ENCODE results near the gene CDK15.
"Not testable (repeated sequence)": the region's sequence is repeated elsewhere in the genome, so short reads cannot be mapped to it uniquely, and the experiment has no call there.

CDK15 gene

DNA sequence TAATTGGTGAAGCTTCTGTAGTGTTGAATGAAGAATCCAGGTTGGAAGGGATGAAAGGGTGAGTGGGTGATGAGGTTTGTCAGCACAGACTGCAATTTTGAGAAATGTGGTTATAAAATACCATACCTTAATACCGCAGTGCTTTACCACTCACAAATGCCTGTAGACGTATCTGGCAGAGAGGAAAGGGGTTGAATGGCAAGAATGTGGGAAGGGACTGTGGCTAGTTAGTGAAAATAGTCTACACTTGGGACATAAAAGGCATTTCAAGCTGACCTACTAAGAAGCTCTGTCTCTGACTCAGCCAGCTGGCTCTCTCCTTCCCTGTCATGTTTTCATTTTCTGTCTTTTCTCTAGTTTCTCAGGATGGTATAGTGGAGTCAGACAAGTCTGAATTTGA lies 25.1 kb downstream of the CDK15 start:
- no peak for DNase-seq (ENCODE audit: low spot score)

- no peak for DNase-seq (ENCODE audit: low spot score)
Observed at GRCh38 chr2:201833781-201834180, 27.4 kb downstream of the CDK15 start.

DNA sequence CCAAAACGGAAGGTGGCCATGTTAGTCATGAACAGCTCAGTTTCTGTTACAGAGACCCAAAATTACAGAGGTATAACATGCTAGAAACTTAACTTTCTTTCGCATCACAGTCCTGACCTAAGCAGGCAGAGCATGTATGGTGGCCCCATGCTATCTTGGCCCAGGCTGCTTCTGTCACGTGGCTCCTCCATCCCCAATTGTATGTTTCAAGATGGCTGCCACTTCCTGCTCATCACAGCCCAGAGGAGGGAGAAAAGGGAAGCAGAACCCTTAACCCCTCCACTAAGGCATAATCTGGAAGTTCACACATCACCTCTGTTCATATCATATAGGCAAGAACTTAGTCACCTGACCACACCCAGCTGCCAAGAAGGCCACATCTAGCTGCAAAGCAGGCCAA lies 28.7 kb downstream of the CDK15 start:
- DNase-seq (ENCODE audit: low spot score), result no peak

DNA sequence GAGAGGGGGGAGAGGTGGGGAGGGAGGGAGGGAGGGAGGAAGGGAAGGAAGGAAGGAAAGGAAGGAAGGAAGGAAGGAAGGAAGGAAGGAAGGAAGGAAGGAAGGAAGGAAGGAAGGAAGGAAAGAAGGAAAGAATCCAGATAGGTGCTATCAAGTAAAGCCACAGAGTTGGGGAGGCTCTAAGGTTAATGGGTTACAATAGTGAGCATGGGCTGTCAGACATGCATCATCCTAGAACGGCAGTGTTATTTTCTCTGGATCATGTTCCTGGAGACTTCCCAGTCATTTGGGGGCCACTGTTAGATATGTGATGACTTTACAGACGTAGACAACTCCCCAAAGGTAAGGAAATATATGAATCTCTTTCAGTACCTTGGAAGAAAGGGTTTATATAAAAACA lies 31.1 kb downstream of the CDK15 start:
- DNase-seq (ENCODE audit: low spot score), result no peak

DNA sequence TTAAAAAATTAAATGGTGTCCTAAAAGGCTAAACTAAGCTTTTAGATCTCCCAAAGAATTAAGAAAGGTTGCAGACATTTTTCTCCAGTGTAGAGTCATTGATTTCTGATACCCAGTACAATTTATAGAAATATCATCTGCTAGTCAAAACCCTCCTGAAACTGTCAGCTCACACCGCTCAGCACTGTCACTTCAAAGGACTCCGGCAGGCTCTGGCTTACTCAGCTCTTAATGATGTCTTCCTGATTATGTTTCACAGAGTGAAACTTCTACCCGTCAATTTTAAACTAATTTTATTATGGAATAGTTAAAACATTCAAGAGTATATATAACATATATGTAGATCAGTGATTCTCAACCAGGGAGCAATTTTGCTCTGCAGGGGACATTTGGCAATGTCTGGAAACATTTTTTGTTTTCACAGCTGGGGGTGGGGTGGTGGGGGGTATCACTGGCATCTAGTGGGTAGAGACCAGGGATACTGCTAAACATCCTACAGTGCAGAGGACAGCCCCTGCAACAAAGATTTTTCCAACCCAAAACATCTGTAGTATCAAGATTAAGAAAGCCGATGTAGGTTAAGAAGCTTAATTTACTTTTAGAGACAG lies 31.6 kb downstream of the CDK15 start:
- DNase-seq (ENCODE audit: low spot score), result no peak

- DNase-seq (ENCODE audit: low spot score), result no peak
Observed at GRCh38 chr2:201839727-201840126, 33.4 kb downstream of the CDK15 start.

DNA sequence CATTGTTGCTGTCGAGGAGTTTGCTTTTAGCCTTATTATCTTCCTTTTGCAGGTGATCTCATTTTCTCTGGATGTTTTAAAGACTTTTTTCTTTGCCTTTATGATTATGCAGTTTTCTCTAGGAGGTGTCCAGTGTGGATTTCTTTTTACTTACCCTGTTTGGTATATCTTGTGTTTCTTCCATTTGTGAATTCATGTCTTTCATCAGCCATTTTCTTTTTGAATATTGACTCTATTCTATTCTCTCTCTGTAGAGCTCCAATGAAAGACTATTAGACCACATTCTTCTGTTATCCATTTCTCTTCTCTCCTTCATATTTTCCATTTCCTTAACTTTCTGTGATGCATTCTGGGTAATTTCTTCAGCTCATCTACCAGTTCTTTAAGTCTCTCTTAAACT lies 34.4 kb downstream of the CDK15 start:
- DNase-seq (ENCODE audit: low spot score), result no peak

DNA sequence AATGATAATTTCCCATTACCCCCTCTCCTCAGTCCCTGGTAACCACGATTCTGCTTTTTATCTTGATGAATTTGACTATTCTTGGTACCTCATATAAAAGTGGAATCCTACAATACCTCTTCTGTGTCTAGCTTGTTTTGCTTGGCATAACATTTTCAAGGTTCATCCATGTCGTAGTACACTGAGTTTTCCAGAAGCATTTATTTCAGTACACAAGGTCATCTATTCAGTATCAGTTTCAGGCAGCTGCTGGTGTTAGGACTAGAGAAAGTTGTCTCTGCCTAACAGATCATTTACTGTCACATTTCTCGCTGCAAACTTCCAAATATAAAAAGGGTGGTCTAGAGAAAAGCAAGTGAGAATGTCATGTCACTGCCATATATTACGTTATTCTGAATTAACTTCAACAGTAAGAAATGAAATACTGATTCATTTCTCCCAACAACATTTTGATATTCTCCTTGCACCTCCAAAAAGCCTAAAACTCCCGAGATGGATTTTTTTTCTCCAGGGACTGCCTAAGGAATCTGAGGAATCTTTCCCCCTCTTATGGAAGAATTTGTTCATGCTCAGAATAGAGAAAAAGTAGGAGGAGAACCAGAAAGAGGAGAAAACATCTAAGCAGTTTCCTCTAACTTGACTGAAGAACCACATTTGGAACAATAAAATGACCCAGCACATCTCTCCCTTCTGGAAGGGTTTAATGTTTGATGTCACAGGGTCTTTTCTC lies 36.0 kb downstream of the CDK15 start:
- DNase-seq (ENCODE audit: low spot score), result no peak

DNA sequence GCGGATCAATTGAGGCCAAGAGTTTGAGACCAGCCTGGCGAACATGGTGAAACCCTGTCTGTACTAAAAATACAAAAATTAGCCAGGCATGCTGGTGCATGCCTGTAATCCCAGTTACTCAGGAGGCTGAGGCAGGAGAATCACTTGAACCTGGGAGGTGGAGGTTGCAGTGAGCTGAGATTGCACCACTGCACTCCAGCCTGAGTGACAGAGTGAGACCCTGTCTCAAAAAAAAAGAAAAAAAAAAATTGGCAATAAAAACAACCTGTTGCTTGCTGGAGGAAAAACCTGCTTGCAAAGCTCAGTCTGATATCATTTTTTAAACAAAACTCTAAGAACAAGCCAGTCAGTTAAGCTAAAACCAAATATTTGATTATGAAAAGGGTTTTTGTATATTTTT lies 38.6 kb downstream of the CDK15 start:
- DNase-seq (ENCODE audit: low spot score), result not testable (repeated sequence)

GRCh38 chr2:201847481-201847880 lies 41.1 kb downstream of the CDK15 start:
- no peak for DNase-seq (ENCODE audit: low spot score)

GRCh38 chr2:201852462-201852861 lies 46.1 kb downstream of the CDK15 start:
- no peak for DNase-seq (ENCODE audit: low spot score)

- DNase-seq (ENCODE audit: low spot score), result no peak
Observed at GRCh38 chr2:201852878-201853415, 46.6 kb downstream of the CDK15 start.

DNA sequence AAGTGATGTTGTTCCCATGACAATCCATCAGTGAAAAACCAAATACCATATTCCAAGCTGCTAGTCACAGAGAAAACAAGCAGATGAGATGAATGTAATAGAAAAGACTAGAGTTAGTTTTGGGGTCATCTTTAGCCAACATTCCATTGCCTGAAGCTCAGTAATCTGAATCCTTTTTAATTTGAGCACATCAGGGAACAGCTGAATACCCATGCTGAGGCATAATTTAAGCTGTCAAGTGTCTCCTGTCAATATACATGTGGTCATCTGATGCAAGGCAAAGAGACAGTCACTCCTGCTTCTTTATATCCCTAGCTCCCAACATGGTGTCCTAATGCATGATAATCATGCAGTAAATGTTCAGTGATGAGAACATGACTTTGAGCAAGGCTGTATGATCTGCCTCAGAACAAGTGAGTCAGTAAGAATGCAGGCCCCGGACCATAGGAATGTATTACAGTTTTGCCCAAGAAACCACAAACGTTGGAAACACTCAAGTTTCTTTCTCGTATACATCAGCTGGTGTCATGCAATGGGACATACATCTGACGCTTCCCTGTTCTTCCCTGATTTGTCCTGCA lies 48.0 kb downstream of the CDK15 start:
- no peak for DNase-seq (ENCODE audit: low spot score)

GRCh38 chr2:201854841-201855240 lies 48.5 kb downstream of the CDK15 start:
- DNase-seq (ENCODE audit: low spot score), result no peak

- no peak for DNase-seq (ENCODE audit: low spot score)
Observed at GRCh38 chr2:201855356-201855755, 49.0 kb downstream of the CDK15 start.

DNA sequence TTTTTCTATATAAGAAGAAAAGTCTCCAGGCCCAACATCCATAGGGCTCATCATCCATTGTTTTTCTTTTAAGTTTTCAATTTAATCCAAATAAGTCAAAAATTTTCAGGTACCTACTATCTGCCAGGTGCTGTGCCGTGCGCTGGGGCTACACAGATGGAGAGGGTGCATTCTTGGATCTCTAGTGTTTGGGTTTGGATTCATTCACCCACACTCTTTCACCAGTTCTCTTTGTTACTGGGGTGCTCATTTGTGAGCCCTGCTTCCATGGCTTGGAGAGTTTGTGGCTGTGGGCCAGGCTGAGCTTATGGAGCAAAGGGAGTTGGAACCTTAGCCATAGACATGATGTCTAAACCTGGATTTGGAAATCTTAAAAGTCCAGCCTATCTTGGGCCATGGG lies 51.0 kb downstream of the CDK15 start:
- no peak for DNase-seq (ENCODE audit: low spot score)

DNA sequence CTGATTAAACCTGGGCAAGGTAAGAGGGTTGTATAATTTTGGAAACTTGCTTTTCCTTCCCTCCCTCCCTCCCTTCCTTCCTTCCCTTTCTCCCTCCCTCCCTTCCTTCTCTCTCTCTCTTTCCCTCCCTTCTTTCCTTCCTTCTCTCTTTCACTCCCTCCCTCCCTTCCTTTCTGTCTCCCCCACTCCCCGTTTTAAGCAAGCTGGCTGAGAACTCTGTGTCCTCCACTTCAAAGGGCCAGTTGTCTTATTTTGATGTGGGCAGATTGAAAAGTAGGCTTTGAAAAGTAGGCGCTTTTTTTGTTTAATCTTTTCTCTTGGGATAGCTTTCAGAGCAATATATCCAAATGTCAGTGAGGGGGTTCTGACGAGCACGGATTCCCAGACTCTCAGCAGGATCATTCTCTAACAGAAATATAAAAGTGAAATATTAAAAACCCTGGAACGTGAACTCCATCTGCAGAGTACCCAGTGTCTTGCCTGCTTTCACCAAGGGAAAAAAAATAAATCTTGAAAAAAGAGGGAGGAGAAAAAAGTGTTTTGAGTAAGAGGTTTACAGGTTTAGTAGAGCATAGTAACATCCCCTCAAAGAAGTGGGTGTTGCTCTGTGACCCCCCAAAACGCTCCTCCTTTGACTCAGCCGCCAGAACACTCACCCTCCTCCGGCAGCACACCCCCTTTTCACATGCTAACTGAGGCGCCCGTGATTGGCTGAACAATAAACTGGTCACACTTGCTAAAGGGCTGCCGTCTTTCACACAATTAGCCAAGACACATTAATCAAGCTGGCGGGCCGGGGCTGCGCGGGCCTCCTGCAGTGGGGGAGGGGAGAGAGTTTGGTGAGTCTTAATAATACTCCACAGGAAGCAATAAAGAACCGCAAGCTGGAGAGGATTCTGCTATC lies 52.2 kb downstream of the CDK15 start:
- no peak for DNase-seq (ENCODE audit: low spot score)

GRCh38 chr2:201859949-201860348 lies 53.6 kb downstream of the CDK15 start:
- no peak for DNase-seq (ENCODE audit: low spot score)

DNA sequence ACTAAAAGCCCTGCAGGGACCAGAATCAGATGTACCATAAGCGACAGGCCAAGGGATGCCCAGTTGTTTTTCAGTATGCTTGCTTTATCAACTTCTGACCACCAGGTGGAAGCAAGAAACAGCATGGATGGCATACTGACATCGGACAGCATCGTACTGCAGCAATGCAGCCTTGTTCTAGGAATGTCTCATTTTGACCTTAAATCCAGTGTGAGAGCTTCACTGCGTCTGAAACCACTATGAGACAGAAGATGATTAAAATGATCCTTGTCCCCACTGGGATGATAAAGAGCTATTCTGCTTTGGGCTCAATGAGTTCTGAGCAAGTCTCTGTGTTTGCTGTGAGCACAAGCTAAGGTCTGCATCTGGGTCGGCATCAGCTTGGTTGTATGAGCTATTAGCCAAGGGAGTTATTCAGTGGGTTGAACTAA lies 54.3 kb downstream of the CDK15 start:
- peak; percentile 72 for DNase-seq (ENCODE audit: low spot score)

DNA sequence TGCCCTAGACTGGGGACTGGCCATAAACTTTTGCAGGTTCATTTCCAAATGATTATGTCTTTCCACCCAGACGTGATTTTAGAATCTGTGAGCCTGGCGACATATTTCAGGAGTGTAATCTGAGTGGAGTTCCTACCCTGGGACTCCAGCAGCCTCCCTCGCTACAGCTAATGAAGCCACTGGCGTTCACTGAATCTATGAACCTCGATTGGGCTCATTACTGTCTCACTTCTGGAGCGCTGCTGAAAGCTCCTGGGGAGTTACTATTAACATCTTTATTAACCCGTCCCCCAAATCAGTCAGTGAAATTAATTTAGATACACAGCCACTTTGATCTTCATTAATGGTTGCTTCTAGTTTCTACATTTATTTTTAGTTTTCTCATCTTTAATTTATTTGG lies 56.5 kb downstream of the CDK15 start:
- no peak for DNase-seq (ENCODE audit: low spot score)

DNA sequence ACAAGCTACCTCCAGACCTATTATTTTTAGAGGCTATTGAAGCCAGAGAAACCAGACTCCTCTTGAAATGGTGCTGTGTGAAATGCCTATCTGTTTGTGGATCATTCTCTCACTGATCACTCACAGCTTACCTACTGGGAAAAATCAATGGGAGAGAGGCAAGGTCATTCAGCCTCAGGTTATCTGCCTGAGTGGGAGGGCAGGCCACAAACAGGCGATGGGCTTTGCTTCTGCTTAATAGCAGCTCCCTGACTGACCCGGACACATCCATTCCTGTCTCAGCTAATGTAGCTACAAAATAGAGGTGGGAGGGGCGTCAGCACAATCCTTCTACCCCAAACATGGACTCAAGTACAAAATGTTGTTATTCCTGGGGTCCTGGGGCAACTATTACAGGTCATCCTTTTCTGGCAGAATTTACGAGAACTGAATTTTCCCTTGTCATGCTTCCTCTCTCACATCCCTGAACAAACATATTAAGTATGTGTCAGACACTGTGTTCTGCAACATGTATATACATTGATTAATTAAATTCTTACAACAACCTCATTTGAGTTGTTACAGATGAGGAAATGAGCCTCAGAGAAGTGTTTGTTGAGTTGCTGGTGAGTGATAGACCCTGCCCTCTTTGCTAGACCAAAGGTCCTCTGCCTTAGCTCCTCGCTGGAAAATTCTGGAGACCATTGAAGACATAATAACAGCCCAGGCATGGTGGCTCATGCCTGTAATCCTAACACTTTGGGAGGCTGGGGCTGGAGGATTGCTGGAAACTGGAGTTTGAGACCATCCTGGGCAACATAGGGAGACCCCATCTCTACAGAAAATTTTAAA lies 60.5 kb downstream of the CDK15 start:
- no peak for DNase-seq (ENCODE audit: low spot score)
